NCI-H82 treated with DMSO at 0.1 percent for 48 hours (cell line): ENCODE results near the gene ZGRF1.
"Not testable (repeated sequence)": the region's sequence is repeated elsewhere in the genome, so short reads cannot be mapped to it uniquely, and the experiment has no call there.

Experiments used
- DNase-seq: peaks from one replicate; lab custom pipeline; 2025; ENCODE audit not compliant: unreplicated experiment; lab: John Stamatoyannopoulos, UW

ZGRF1 gene

DNA sequence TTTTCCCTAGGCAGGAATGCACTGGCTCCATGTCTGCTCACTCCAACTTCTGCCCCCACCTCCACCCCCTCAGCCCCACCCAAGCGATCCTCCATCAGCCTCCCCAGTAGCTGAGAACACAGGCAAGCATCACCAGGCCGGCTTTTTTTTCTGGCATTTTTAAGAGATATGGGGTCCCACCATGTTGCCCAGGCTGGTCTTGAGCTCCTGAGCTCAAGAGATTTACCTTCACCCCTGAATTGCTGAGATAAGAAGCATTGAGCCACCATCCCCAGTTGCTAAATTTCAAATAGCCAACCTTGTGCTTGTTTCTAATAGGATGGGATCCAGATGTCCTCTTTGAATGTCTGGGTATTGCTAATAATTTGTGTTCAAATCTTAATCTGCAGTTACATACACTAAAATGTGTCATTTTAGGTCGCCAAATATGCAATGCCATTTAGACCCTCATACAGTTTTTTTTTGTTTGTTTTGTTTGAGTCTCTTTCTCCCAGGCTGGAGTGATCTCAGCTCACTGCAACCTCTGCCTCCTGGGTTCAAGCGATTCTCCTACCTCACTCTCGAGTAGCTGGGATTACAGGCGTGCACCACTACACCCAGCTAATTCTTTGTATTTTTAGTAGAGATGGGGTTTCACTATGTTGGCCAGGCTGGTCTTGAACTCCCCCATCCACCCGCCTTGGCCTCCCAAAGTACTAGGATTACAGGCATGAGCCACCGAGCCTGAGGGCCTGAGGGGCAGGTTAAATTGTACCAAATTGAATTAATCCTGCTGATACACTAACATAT lies 9.0 kb upstream of the ZGRF1 start:
- no peak for DNase-seq

DNA sequence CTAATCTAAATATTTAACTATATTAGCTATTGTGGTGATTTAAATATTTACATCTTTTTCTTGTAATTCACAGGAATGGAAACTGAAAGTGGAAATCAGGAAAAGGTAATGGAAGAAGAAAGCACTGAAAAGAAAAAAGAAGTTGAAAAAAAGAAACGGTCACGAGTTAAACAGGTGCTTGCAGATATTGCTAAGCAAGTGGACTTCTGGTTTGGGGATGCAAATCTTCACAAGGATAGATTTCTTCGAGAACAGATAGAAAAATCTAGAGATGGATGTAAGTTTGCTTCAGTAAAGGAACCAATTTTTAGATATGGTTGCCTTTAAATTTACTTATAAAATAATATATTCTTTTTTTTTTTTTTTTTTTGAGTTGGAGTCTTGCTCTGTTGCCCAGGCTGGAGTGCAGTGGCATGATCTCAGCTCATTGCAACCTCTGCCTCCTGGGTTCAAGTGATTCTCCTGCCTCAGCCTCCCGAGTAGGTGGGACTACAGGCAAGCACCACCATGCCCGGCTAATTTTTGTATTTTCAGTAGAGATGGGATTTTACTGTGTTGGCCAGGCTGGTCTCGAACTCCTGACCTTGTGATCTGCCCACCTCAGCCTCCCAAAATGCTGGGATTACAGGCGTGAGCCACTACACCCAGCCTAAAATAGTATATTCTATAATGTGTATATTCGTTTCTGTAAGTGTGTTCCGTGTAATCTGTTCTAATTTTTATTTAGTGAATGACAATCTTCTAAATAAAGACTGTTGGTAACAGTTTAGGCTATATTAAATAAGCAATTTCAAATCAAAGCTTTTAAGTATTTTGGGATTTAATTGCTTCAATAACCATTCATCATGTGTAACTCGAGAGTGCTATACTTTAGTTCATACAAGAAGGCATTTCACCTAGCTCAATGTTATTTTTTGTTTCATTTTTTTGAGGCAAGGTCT lies 8.2 kb upstream of the ZGRF1 start:
- DNase-seq = not testable (repeated sequence)

DNA sequence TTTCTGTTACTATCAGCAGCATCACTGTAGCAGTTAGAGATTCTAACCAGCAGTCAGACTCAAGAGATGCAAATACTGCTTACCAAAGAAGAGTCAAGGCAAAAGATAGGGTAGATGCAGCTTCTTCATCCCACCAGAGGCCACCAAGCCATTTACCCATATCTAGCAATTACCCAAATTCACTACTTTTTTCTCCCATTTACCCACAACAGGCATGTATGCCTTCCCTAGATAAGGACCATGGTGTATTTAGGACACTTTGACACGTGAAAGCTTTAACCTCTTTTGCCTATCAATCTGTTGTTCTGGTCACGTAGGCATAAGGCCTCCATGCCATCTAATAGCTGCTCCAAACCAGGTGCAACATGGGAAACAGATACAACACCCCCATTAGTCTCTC lies 5.8 kb upstream of the ZGRF1 start:
- no peak for DNase-seq

DNA sequence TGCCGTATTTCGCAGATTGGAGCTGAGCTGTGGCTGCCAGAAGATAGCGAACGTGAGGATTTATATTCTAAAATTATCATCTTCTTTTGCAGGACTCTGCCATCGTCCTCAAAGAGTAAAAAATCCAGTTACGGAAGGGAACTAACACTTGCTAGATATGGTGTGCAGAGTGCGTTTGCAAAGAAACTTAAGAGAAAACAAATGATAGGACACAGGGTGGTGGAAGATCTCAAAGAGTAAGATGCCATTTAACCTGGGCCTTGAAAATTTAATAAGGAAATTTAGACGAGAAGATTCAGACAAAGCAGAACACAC lies 800 bp upstream of the ZGRF1 start:
- no peak for DNase-seq

DNA sequence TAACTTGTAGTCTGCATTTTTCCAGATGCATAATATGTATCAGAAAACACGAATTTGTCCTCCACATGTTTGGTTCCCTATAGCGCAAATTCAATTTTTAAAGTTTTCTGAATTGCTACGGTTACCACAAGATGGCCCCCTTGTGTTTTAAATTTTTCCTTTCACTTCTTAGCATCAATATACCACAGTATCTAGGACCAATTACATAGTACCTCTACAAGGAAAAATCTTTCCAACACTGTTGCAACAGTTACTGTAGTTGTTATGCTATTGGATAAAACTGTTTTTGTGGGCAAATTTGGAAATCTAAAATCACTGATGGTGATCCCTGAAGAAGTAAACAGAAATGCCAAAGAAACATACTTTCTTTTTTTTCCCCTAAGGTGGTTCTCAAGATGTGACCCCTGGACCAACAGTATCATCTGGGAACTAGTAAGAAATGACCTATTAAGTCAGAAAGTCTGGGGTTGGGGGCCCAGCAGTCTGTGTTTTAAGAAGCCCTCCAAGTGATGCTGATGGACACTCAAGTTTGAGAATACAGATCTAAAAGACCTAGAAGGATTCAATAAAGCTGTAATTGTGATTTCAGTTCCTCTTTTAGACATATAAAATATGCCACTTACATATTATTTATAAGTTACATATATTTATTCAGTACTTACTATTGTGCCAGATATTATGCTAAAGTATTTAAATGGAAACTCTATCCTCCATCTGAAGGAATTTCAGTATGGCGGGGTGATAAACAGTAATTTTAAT lies 3.1 kb downstream of the ZGRF1 start:
- peak; percentile 15 for DNase-seq

DNA sequence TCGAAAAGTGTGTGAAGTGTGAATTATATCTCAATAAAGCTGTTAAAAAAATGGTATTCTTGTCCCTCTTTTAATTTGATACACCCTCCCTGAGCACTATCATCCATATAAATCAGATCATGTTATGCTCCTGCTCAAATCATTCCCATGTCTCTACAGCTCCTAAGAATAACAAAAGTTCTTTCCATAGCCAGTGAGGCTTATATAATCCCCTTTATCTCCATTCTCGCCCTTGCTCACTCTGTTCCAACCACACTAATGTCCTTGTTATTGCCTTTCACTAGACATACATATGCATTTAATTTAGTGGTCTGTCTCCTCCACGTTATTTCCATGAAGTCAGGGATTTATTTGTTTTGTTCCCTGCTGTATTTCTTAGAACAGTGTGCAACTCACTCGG lies 10.5 kb downstream of the ZGRF1 start:
- no peak for DNase-seq

DNA sequence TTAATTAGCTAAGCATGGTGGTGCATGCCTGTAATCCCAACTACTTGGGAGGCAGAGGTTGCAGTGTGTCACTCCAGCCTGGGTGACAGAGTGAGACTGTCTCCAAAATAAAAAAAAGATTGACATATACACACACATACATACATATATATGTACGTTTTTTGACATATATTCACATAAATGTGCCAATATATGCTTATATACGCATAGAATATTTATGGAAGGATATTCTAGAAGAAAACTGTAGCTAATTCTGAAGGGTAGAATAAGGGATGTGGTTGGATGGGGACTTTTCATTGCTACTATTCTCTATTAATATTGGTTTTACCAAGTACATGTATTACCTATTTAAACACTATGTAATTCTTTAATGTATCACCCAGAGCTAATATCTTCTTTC lies 19.7 kb downstream of the ZGRF1 start:
- DNase-seq = no peak

DNA sequence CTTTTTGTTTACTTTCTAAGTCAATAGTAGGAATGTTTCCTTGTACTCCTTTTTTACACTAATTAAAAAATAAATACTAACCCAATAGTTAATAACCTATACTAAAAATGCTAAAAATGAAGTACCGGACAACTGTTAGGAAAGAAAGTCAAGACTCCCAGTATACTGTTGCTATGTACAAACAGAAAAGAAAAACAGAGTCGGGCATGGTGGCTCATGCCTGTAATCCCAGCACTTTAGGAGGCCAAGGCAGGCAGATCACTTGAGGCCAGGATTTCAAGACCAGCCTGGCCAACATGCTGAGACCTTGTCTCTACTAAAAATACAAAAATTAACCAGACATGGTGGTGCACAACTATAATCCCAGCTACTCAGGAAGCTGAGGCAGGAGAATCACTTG lies 23.9 kb downstream of the ZGRF1 start:
- DNase-seq = not testable (repeated sequence)

DNA sequence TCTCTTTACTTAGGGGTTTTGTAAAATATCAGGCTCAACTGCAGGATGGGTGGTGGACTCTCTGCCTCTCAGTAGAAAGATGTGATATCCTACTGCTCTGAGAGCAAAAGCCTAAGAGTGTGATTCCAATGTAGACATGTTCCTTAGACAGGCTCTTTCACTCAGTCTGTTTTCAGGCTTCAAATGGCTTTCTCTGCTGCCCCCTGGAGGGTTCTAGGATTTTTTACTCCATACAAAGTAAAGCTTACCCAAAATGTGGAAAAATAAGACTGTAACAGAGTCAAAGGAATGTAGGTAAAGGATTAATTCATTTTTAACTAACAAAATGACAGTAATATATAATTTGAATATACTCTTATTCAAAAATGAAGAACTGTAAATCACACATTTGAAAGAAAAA lies 32.1 kb downstream of the ZGRF1 start:
- DNase-seq = peak; percentile 8

DNA sequence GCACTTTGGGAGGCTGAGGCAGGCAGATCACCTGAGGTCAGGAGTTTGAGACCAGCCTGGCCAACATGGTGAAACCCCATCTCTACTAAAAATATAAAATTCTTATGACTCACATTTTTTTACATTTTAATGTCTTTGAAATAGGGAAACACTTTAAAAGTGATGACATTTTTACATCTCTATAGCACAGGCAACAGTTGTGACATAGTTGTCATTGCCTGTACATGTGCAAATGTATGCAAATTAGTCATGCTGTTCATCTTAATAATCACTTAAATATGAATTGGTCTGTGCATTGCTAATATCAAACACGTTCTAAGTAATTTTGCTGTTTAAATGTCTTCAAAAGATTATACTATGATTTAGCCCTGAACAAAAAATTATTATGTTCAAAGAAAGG lies 41.7 kb downstream of the ZGRF1 start:
- DNase-seq = no peak

DNA sequence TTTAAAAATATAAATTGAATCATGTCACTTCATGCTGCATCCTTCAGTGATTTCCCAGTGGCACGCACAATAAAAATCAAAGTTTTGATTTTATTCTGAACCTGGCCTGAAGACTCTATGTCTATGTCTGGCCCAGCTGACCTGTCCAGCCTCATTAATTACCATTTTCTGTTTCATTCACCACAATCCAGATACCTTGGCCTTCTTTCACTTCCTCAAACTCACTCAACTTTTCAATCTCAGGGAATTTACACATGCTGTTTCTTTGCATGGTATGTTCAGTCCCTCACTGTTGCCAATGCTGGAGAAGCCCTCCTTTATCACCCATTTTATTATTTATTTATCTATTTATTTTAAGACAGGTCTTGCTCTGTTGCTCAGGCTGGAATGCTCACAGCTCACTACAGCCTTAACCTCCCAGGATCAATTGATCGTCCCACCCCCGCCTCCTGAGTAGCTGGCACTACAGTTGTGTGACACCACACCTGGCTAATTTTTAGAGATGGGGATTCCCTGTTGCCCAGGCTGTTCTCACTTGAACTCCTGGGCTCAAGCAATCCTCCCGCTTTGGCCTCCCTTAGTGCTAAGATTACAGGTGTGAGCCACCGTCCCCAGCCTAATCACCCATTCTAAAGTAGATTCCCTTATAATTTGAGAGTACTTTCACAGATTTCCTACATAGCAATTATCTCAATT lies 43.1 kb downstream of the ZGRF1 start:
- no peak for DNase-seq

DNA sequence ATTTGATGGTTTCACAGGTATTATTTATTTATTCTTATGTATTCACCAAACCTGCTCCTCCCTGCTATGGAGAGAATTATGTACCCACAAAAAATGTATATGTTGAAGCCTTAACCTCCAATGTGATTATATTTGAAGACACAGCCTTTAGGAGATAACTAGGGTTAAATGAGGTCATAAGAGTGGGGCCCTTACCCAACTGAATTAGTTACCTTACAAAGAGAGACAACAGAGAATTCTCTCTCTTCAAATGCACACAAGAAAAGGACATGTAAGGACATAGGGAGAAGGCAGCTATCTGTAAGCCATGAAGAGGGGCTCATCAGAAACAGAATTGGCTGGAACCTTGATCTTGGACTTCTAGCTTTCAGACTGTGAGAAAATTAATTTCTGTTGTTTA lies 44.0 kb downstream of the ZGRF1 start:
- DNase-seq = no peak

DNA sequence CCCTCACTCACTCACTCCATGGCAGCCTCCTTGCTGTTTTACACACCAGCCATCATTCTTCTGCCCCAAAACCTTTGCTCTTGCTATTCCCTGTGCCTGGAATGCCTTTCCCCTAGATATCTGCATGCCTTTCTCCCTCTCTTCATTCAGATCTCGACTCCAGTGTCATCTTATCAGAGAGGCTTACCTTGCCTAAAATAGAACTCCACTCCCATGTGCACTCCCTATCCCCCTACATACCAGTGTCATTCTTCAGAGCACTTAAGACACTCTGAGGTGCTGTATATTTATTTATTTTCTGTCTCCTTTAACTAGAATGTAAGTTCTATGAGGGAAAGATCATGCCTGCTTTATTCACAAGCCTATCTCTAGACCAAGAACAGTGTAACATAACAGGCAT lies 45.1 kb downstream of the ZGRF1 start:
- DNase-seq = no peak

DNA sequence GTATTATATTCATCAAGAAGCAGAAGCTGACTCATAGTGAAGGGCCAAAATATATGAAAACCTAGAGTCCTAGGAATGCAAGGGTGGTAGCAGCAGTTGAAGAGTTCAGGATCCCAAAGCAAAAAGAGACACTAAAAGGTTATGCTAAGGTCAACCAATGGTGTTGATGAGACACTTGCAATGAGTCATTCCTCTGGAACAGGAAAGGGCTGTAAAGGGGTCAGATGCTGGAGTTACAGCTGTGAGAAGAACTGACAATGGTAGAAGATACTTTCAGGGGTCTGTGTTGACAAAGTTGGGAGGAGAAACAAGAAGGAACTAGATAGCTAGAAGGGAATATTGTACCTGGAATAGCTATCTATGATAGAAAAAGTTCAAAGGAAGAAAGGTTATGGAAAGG lies 47.5 kb downstream of the ZGRF1 start:
- DNase-seq = no peak

DNA sequence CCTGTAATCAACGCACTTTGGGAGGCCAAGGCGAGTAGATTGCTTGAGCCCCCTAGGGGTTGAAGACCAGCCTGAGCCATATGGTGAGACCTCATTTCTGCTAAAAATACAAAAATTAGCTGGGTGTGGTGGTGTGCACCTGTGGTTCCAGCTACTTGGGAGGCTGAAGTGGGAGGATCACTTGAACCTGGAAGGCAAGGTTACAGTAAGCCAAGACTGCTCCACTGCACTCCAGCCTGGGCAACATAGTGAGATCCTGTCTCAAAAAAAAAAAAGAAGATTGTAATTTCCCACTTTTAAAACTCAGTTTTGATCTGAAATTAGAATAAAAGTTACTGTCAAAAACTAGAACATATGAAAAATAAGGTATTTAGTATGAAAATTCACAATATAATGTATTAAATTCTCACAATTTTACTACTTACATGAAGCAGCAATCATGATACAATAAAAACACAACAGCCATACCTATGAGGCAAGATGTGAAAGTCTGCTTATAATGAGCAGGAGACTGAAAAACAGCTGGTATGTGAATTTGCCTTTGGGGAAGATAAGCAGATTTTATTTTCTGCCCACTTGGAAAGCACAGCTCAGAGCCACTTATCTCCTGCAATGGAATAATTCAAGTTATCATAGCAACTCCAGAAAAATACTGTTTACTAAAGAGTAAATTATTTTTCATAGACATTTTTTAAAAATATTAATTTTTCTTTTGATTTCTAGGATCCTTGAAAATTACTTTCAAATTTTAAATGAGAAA lies 50.6 kb downstream of the ZGRF1 start:
- DNase-seq = no peak

DNA sequence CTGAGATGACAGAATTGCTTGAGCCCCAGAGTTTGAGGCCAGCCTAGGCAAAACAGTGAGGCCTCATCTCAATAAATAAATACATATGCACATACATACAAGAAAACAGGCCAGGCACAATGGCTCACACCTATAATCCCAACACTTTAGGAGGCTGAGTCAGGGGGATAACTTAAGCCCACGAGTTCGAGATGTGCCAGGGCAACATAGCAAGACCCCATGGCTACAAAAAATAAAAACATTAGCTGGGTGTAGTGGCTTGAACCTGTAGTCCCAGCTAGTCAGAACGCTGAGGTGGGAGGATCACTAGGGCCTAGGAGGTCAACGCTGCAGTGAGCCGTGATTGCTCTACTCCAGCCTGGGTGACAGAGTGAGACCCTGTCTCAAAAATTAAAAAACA lies 69.2 kb downstream of the ZGRF1 start:
- DNase-seq = no peak

DNA sequence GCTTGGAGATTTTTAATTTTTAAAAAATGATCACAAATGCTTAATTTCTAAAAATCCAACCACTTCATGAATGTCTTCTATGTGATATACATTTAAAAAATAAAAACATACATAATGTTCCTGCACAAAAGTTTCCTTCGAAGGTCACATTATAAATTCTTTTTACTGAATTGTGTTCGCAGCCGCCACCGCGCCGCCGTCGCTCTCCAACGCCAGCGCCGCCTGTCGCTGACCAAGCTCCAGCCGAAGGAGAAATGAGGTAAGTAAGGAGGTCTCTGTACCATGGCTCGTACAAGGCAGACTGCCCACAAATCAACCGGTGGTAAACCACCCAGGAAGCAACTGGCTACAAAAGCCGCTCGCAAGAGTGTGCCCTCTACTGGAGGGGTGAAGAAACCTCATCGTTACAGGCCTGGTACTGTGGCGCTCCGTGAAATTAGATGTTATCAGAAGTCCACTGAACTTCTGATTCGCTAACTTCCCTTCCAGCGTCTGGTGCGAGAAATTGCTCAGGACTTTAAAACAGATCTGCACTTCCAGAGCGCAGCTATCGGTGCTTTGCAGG lies 71.9 kb downstream of the ZGRF1 start:
- DNase-seq = no peak

DNA sequence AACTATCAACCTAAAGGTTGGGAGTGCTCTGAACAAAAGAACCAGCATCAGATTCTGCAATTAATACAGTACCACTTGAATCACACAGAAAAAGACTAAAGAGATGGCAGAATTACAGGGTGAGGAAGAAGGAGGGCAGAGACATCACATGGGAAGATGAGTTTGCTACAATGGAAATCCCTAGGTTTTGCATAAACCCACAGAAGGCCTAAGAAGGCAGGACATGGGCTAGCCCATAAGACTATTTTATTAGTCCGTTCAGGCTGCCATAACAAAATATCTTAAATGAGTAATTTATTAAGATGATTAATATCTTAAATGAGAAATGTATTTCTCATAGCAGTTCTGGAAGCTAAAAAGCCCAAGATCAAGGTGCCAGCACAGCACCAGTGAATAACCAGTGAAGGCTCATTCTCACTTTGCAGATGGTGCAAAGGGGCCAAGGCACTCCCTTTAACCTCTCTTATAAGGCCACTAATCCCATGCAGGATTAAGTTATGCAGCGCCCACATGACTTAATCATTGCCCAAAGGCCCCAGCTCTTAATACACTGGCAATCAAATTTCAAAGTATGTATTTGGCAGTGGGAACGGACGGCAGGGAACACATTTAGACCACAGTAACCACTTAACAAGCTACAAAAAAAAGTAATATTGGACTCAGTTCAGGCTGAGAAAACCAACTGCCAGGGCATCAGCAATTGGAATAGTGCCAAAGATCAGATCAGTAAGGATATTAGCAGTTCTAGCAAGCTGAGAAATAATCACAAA lies 73.1 kb downstream of the ZGRF1 start:
- DNase-seq = peak; percentile 60

DNA sequence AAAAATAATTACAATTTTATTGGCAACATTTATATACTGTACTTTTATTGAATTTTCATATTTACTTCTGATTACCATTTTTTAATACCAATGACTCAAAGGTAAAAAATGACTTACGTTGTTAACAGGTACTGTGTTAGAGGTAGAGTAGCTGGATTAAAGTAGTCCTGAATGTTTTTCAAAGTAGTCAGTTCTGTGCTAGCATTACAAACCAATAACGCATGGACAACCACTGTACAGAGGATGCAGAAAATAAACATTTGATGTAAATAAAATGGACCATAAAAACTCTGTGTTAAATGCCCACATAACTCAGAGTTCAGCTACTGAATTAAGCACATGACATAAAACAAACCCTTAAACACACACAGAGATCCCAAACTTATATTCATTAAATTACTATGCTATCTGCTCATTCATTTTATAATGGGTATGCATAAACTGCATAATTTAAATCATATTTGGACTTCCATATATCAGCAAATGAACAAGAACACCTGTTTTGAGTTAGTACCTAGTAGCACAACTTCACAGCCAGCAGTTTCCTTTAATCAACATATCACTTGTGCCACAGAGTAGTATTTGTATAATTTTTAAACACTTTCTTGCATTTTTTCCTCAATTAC lies 74.3 kb downstream of the ZGRF1 start:
- DNase-seq = no peak
